Vagina (tissue), 2 donors: ENCODE results near the gene PIP4K2A.

Experiments used
- CTCF ChIP-seq, 3 experiments: fragments of 450-650 bp in 2 of 3; fragments of 200-600 bp in 1 of 3; sonication (generic) in 1 of 3; IDR thresholded peaks; one replicate each; pipeline ENCODE4 v1.5.1; 2017 to 2019; ENCODE audit warnings: antibody characterized with exemption in 3 of 3, mild to moderate bottlenecking in 2 of 3, moderate library complexity in 2 of 3
- POLR2A ChIP-seq, 2 donors: fragments of 450-650 bp; IDR thresholded peaks; one replicate each; pipeline ENCODE4 v1.6.1; 2017; ENCODE audit warnings: antibody characterized with exemption in 2 of 2, mild to moderate bottlenecking in 2 of 2, moderate library complexity in 2 of 2

- no peak for TF ChIP-seq CTCF (IDR thresholded peaks at IDR 0.05)
- no peak for TF ChIP-seq POLR2A (IDR thresholded peaks at IDR 0.05)
These were observed 76.9 kb downstream of the PIP4K2A start for GRCh38 chr10:22637491-22637890.
